CD4-positive, alpha-beta T cell (primary cell): ENCODE measurements around the gene HNRNPC. TPM values are rescaled to one million over a fixed set of nuclear protein-coding genes. Genes with fewer than 3 reads are reported as not detected.
"Not testable (repeated sequence)": the region's sequence is repeated elsewhere in the genome, so short reads cannot be mapped to it uniquely, and the experiment has no call there.

Source experiments
- ATAC-seq: fragments of 200-7000 bp; cut with Tn5 transposase; one replicate; pipeline ENCODE4 v1.10.0; 2022; ENCODE audit warnings: mild to moderate bottlenecking; ENCODE audit not compliant: poor library complexity
- CTCF ChIA-PET: fragments of 350-600 bp; sonication (Branson Sonifier 250); formaldehyde crosslinking; loops from one replicate; lab custom pipeline; 2021; ENCODE audit warnings: antibody characterized with exemption, inconsistent platforms; lab: Charles Lee
- POLR2A ChIA-PET: fragments of 350-600 bp; sonication (Branson Sonifier 250); formaldehyde crosslinking; loops from one replicate; lab custom pipeline; 2021; ENCODE audit warnings: antibody characterized with exemption, inconsistent platforms; lab: Charles Lee
- DNase-seq, 14 experiments: peaks; one replicate each; pipeline ENCODE4 v3.0.0-alpha.2; 2013 to 2020; ENCODE audit warnings: mixed read lengths in 2 of 14
- H3K27ac ChIP-seq, 2 donors: one replicate each; pipeline versions ENCODE4 v1.5.1 to v1.7.0; 2013; ENCODE audit warnings: low read length in 2 of 2, low read depth in 1 of 2, mild to moderate bottlenecking in 1 of 2
- H3K27me3 ChIP-seq, 2 experiments: 1 replicate in 1 of 2; 2 replicates in 1 of 2; pipeline versions ENCODE4 v1.6.1 to v1.7.0; 2013; ENCODE audit warnings: low read length in 2 of 2, control low read depth in 1 of 2, mild to moderate bottlenecking in 1 of 2, moderate library complexity in 1 of 2; ENCODE audit not compliant: insufficient read depth in 2 of 2, control insufficient read depth in 1 of 2
- H3K36me3 ChIP-seq: one replicate; pipeline ENCODE4 v1.6.1; 2013; ENCODE audit warnings: low read length, control low read depth; ENCODE audit not compliant: insufficient read depth
- H3K4me1 ChIP-seq: one replicate; pipeline ENCODE4 v1.6.1; 2013; ENCODE audit warnings: low read length, control low read depth; ENCODE audit not compliant: insufficient read depth
- H3K4me3 ChIP-seq: one replicate; pipeline ENCODE4 v1.5.1; 2013; ENCODE audit warnings: mild to moderate bottlenecking, low read length, moderate library complexity
- H3K9me3 ChIP-seq, 2 experiments: 1 replicate in 1 of 2; 2 replicates in 1 of 2; pipeline versions ENCODE4 v1.6.1 to v1.7.0; 2013; ENCODE audit warnings: low read length in 2 of 2, mild to moderate bottlenecking in 2 of 2, control low read depth in 1 of 2, moderate library complexity in 1 of 2; ENCODE audit not compliant: control insufficient read depth in 1 of 2, insufficient read depth in 1 of 2
- H3K27ac Mint-ChIP-seq: one replicate; pipeline ENCODE4 v1.8.0; 2020; ENCODE audit warnings: mixed read lengths
- H3K27me3 Mint-ChIP-seq: one replicate; pipeline ENCODE4 v1.8.0; 2021; ENCODE audit warnings: mixed read lengths
- H3K36me3 Mint-ChIP-seq: one replicate; pipeline ENCODE4 v1.8.0; 2021; ENCODE audit warnings: low read depth, mixed read lengths
- H3K4me1 Mint-ChIP-seq: one replicate; pipeline ENCODE4 v1.8.0; 2021; ENCODE audit warnings: low read depth, mixed read lengths
- H3K4me3 Mint-ChIP-seq: one replicate; pipeline ENCODE4 v1.8.0; 2020; ENCODE audit warnings: mild to moderate bottlenecking, mixed read lengths
- H3K9me3 Mint-ChIP-seq: one replicate; pipeline ENCODE4 v1.8.0; 2020; ENCODE audit warnings: mixed read lengths
- intact Hi-C, 2 experiments: fragments of 100-400 bp; cut with DNase I in 1 of 2; cut with micrococcal nuclease in 1 of 2; formaldehyde crosslinking; loops; one replicate each; pipeline versions ENCODE4 v1.15.1 to v1.9.0; 2023 to 2025; cut with DNase I, micrococcal nuclease
- total RNA-seq, 174 experiments: library from RNA in 2 of 174; stranded (reverse) in 2 of 174; gene quantifications; one replicate each; pipeline ENCODE4 v1.2.3 and lab custom pipeline; 2021 to 2026
- TF ChIP-seq, protein P1 (sequence below): fragments of 200-600 bp; IDR thresholded peaks from one replicate; pipeline ENCODE4 v1.8.0; 2022; ENCODE audit warnings: antibody characterized with exemption, mild to moderate bottlenecking

HNRNPC gene
- total RNA-seq, 2 experiments from 2014 or later, result 507 to 528 TPM

GRCh38 chr14:21308479-21309237, 39.4 kb upstream of the HNRNPC start:
- DNase-seq (peak; percentile 51 to 92 (median 66)), ATAC-seq (peak; percentile 91)
- intact Hi-C loops, result loop anchor here (2.0 kb wide), 1 partner anchor 40 kb away; the partner anchor contains the start of gene HNRNPC (in 2 of the 2)
- peak overlapping the region; percentile 55 for H3K4me3 ChIP-seq
- H3K36me3 ChIP-seq, result no peaks in the 10 kb centered on the region
- H3K27me3 Mint-ChIP-seq, result no peaks in the 10 kb centered on the region
- H3K4me1 ChIP-seq, result peaks cover 13% of the 10 kb centered on the region
- POLR2A ChIA-PET, result interaction anchor here (0.7 to 1.0 kb wide), 3 partner anchors 40 to 202 kb away, joined by 4 to 5 read pairs (median 4); partner anchors contain the start of gene METTL3
- TF ChIP-seq, protein P1, sequence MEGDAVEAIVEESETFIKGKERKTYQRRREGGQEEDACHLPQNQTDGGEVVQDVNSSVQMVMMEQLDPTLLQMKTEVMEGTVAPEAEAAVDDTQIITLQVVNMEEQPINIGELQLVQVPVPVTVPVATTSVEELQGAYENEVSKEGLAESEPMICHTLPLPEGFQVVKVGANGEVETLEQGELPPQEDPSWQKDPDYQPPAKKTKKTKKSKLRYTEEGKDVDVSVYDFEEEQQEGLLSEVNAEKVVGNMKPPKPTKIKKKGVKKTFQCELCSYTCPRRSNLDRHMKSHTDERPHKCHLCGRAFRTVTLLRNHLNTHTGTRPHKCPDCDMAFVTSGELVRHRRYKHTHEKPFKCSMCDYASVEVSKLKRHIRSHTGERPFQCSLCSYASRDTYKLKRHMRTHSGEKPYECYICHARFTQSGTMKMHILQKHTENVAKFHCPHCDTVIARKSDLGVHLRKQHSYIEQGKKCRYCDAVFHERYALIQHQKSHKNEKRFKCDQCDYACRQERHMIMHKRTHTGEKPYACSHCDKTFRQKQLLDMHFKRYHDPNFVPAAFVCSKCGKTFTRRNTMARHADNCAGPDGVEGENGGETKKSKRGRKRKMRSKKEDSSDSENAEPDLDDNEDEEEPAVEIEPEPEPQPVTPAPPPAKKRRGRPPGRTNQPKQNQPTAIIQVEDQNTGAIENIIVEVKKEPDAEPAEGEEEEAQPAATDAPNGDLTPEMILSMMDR, result no peak
- H3K27me3 ChIP-seq, result peaks cover 0 to 3% of the 10 kb centered on the region in 2 experiments
- H3K9me3 ChIP-seq, result no peaks in the 10 kb centered on the region
- CTCF ChIA-PET, result interaction anchor here (1.0 kb wide), 1 partner anchor 68 kb away, joined by 3 read pairs; no protein-coding TSS in a partner anchor
- no peaks in the 10 kb centered on the region for H3K36me3 Mint-ChIP-seq
- H3K9me3 Mint-ChIP-seq, result no peaks in the 10 kb centered on the region
- H3K27ac ChIP-seq, result peak overlapping the region; percentile 37 to 61
- peak overlapping the region; percentile 66 for H3K4me3 Mint-ChIP-seq
- peak overlapping the region; percentile 52 for H3K27ac Mint-ChIP-seq
- H3K4me1 Mint-ChIP-seq, result peaks cover 24% of the 10 kb centered on the region

- CTCF ChIA-PET, result interaction anchor here (1.0 kb wide), 1 partner anchor 67 kb away, joined by 3 read pairs; no protein-coding TSS in a partner anchor
- Histone ChIP-seq H3K9me3 (no peaks in the 10 kb centered on the region), H3K27ac (peak overlapping the region in 1 of 2 donors; percentile 61), H3K36me3 (no peaks in the 10 kb centered on the region), H3K4me3 (peak overlapping the region; percentile 55), H3K4me1 (peaks cover 13% of the 10 kb centered on the region), H3K27me3 (peaks cover 0 to 3% of the 10 kb centered on the region in 2 experiments)
- Mint-ChIP-seq H3K4me3 (peak overlapping the region; percentile 66), H3K4me1 (peaks cover 24% of the 10 kb centered on the region), H3K9me3 (no peaks in the 10 kb centered on the region), H3K27ac (peak overlapping the region; percentile 52), H3K36me3 (no peaks in the 10 kb centered on the region), H3K27me3 (no peaks in the 10 kb centered on the region)
- intact Hi-C loops, result loop anchor here (2.0 kb wide), 1 partner anchor 39 kb away; the partner anchor contains the start of gene HNRNPC (in 2 of the 2)
- POLR2A ChIA-PET, result interaction anchor here (0.8 to 1.0 kb wide), 2 partner anchors 9 to 203 kb away, joined by 3 to 5 read pairs; partner anchors contain the start of gene METTL3
- ATAC-seq, result no peak
- TF ChIP-seq, protein P1, result no peak
- no peak for DNase-seq
These were observed 38.9 kb upstream of the HNRNPC start for GRCh38 chr14:21308132-21308478.

DNA sequence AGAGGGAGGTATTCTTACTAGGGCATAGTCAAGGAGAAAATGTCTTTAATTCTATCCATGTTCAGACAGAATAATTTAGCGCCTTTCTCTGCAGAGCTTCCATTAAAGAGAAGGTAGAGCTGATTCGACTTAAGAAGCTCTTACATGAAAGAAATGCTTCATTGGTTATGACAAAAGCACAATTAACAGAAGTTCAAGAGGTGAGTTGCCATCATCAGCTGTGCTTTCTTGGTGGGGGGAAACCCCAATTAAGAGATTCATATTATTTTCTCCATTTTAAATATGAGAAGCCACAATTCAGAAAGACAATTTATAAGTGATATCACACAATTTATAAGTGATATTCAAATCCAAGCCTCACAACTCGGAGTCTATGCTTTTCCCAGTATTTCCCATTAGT, 38.4 kb upstream of the HNRNPC start:
- no peaks in the 10 kb centered on the region for H3K9me3 ChIP-seq
- TF ChIP-seq, protein P1, result no peak
- Mint-ChIP-seq H3K27ac (no peak overlapping the region), H3K27me3 (no peaks in the 10 kb centered on the region), H3K36me3 (no peaks in the 10 kb centered on the region), H3K9me3 (no peaks in the 10 kb centered on the region), H3K4me1 (peaks cover 24% of the 10 kb centered on the region), H3K4me3 (peak overlapping the region; percentile 2)
- no peak for ATAC-seq
- H3K36me3 ChIP-seq, result no peaks in the 10 kb centered on the region
- ChIA-PET CTCF (interaction anchor here (1.2 kb wide), 1 partner anchor 29 kb away, joined by 3 read pairs; no protein-coding TSS in a partner anchor), POLR2A (interaction anchor here (0.8 kb wide), 1 partner anchor 8 kb away, joined by 3 read pairs; no protein-coding TSS in a partner anchor)
- peak in 2 of 14 experiments; percentile 22 to 25 for DNase-seq
- intact Hi-C loops, result loop anchor here (2.0 kb wide), 1 partner anchor 39 kb away; the partner anchor contains the start of gene HNRNPC (in 2 of the 2)
- peaks cover 13% of the 10 kb centered on the region for H3K4me1 ChIP-seq
- H3K4me3 ChIP-seq, result no peak overlapping the region
- H3K27ac ChIP-seq, result no peak overlapping the region
- H3K27me3 ChIP-seq, result peaks cover 0 to 2% of the 10 kb centered on the region in 2 experiments

GRCh38 chr14:21302836-21303140, 33.5 kb upstream of the HNRNPC start:
- H3K9me3 Mint-ChIP-seq, CTCF ChIA-PET, H3K4me3 ChIP-seq, H3K27ac ChIP-seq, H3K36me3 ChIP-seq, H3K9me3 ChIP-seq, DNase-seq, H3K4me1 ChIP-seq, H3K36me3 Mint-ChIP-seq, POLR2A ChIA-PET, ATAC-seq, H3K4me3 Mint-ChIP-seq, H3K27ac Mint-ChIP-seq, intact Hi-C loops: not testable (repeated sequence)
- peaks cover 8 to 19% of the 10 kb centered on the region in 2 experiments for H3K27me3 ChIP-seq
- Mint-ChIP-seq H3K27me3 (peaks cover 18% of the 10 kb centered on the region), H3K4me1 (peaks cover 12% of the 10 kb centered on the region)
